Panc1 (cell line): ENCODE results near the gene LINC00632. TPM values are rescaled to one million over a fixed set of nuclear protein-coding genes. Genes with fewer than 3 reads are reported as not detected.

Source experiments
- ATAC-seq: fragments of 200-7000 bp; cut with Tn5 transposase; 2 replicates; pipeline ENCODE4 v1.9.1; 2020; ENCODE audit warnings: mild to moderate bottlenecking, moderate library complexity
- BruUV-seq: library from RNA; stranded (reverse); fragments of 400-500 nt; replicated peaks from 2 replicates; lab custom pipeline; 2021; lab: Mats Ljungman, UMichigan
- CTCF ChIA-PET: fragments of 300-600 bp; sonication (Branson Sonifier 250); formaldehyde crosslinking; loops from one replicate; lab custom pipeline; 2022; ENCODE audit warnings: antibody characterized with exemption; lab: Charles Lee
- POLR2A ChIA-PET: fragments of 300-600 bp; sonication (Branson Sonifier 250); formaldehyde crosslinking; loops from one replicate; lab custom pipeline; 2022; ENCODE audit warnings: antibody characterized with exemption; lab: Charles Lee
- DNase-seq: peaks from one replicate; pipeline ENCODE4 v3.0.0-alpha.2; 2010; ENCODE audit warnings: low read depth, low spot score
- H3K27ac ChIP-seq: 2 replicates; pipeline ENCODE4 v1.5.1; 2011; ENCODE audit warnings: mild to moderate bottlenecking, low read length, inconsistent platforms
- H3K27me3 ChIP-seq: fragments of 200-500 bp; sonication (Bioruptor generic); 2 replicates; pipeline ENCODE4 v1.6.0; 2014; ENCODE audit warnings: low read length, inconsistent platforms; ENCODE audit not compliant: control insufficient read depth, insufficient read depth
- H3K36me3 ChIP-seq: fragments of 200-500 bp; sonication (Bioruptor generic); 2 replicates; pipeline ENCODE4 v1.5.1; 2014; ENCODE audit warnings: inconsistent platforms, mild to moderate bottlenecking, low read length, moderate library complexity; ENCODE audit not compliant: control insufficient read depth, insufficient read depth
- H3K4me1 ChIP-seq: 2 replicates; pipeline ENCODE4 v1.5.1; 2011; ENCODE audit warnings: inconsistent platforms, mild to moderate bottlenecking, low read length, moderate library complexity; ENCODE audit not compliant: control insufficient read depth, insufficient read depth
- H3K4me3 ChIP-seq, 2 experiments: 2 replicates each; pipeline ENCODE4 v1.5.1; 2011 to 2012; ENCODE audit warnings: low read depth in 2 of 2, low read length in 2 of 2, mild to moderate bottlenecking in 2 of 2, inconsistent platforms in 1 of 2, moderate library complexity in 1 of 2
- H3K9me3 ChIP-seq: fragments of 200-500 bp; sonication (Bioruptor generic); 2 replicates; pipeline ENCODE4 v1.5.1; 2014; ENCODE audit warnings: low read depth, mild to moderate bottlenecking, inconsistent platforms, low read length, moderate library complexity; ENCODE audit not compliant: control insufficient read depth, insufficient read depth
- CTCF ChIP-seq: fragments of 450-650 bp; IDR thresholded peaks from 2 replicates; pipeline ENCODE4 v1.5.1; 2017; ENCODE audit warnings: mild to moderate bottlenecking
- POLR2AphosphoS5 ChIP-seq: IDR thresholded peaks from 2 replicates; pipeline ENCODE4 v1.6.1; 2012; ENCODE audit warnings: mild to moderate bottlenecking, low read depth, low read length, moderate library complexity
- SIN3A ChIP-seq: IDR thresholded peaks from 2 replicates; pipeline ENCODE4 v1.6.1; 2012; ENCODE audit warnings: low read depth, mild to moderate bottlenecking, low read length, moderate library complexity, borderline replicate concordance; ENCODE audit not compliant: insufficient read depth
- TCF7L2 ChIP-seq: IDR thresholded peaks from 2 replicates; pipeline ENCODE4 v1.6.1; 2011; ENCODE audit warnings: mild to moderate bottlenecking, low read depth, low read length, inconsistent platforms
- in situ Hi-C: cut with HindIII; loops from 2 replicates; pipeline ENCODE4 v1.10.0; 2016; ENCODE audit warnings: low sequenced_read_pairs, low pct_unique_long_range_greater_than_20kb
- intact Hi-C: fragments of 100-400 bp; cut with micrococcal nuclease; formaldehyde crosslinking; loops from one replicate; pipeline ENCODE4 v1.10.0; 2022; ENCODE audit not compliant: unreplicated experiment
- total RNA-seq: library from RNA; stranded (reverse); gene quantifications from one replicate; pipeline ENCODE4 v1.2.1, GENCODE V29; 2021; ENCODE audit not compliant: unreplicated experiment
- TF ChIP-seq, protein P1 (sequence below), 2 experiments: IDR thresholded peaks; 2 replicates each; pipeline ENCODE4 v1.6.1; 2011 to 2012; ENCODE audit warnings: low read depth in 2 of 2, control low read depth in 1 of 2, low read length in 1 of 2, mild to moderate bottlenecking in 1 of 2, moderate library complexity in 1 of 2; ENCODE audit not compliant: insufficient read depth in 1 of 2

Gene LINC00632
- total RNA-seq, 1 experiment from 2014 or later, result 0.13 TPM

GRCh38 chrX:140804292-140804691 is 94.7 kb downstream of the LINC00632 start:
- H3K4me3 ChIP-seq, result no peak overlapping the region
- BruUV-seq, result no TSS peak
- TF ChIP-seq POLR2AphosphoS5 (no peak), CTCF (no peak), SIN3A (no peak), TCF7L2 (no peak)
- TF ChIP-seq, protein P1, sequence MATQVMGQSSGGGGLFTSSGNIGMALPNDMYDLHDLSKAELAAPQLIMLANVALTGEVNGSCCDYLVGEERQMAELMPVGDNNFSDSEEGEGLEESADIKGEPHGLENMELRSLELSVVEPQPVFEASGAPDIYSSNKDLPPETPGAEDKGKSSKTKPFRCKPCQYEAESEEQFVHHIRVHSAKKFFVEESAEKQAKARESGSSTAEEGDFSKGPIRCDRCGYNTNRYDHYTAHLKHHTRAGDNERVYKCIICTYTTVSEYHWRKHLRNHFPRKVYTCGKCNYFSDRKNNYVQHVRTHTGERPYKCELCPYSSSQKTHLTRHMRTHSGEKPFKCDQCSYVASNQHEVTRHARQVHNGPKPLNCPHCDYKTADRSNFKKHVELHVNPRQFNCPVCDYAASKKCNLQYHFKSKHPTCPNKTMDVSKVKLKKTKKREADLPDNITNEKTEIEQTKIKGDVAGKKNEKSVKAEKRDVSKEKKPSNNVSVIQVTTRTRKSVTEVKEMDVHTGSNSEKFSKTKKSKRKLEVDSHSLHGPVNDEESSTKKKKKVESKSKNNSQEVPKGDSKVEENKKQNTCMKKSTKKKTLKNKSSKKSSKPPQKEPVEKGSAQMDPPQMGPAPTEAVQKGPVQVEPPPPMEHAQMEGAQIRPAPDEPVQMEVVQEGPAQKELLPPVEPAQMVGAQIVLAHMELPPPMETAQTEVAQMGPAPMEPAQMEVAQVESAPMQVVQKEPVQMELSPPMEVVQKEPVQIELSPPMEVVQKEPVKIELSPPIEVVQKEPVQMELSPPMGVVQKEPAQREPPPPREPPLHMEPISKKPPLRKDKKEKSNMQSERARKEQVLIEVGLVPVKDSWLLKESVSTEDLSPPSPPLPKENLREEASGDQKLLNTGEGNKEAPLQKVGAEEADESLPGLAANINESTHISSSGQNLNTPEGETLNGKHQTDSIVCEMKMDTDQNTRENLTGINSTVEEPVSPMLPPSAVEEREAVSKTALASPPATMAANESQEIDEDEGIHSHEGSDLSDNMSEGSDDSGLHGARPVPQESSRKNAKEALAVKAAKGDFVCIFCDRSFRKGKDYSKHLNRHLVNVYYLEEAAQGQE (IDR thresholded peaks at IDR 0.05; ENCODE audit: insufficient read depth in 1 of 2, low read depth in 2 of 2, low read length in 1 of 2), result no peak
- intact Hi-C loops (no loop called here), in situ Hi-C loops (no loop called here)
- no peak overlapping the region for H3K27ac ChIP-seq
- ChIA-PET POLR2A (no interaction called here), CTCF (no interaction called here)
- H3K9me3 ChIP-seq, result no peaks in the 10 kb centered on the region
- no peaks in the 10 kb centered on the region for H3K4me1 ChIP-seq
- no peak for DNase-seq
- ATAC-seq, result no peak
- no peaks in the 10 kb centered on the region for H3K27me3 ChIP-seq
- no peaks in the 10 kb centered on the region for H3K36me3 ChIP-seq

GRCh38 chrX:140815868-140816267 is 106.3 kb downstream of the LINC00632 start:
- Histone ChIP-seq H3K9me3 (0 out of 2 replicates have a peak, but pooled peaks cover 3% of the 10 kb centered on the region), H3K4me1 (no peaks in the 10 kb centered on the region; the same call in 1 of the 2 replicates), H3K27me3 (no peaks in the 10 kb centered on the region), H3K36me3 (no peaks in the 10 kb centered on the region), H3K4me3 (no peak overlapping the region), H3K27ac (no peak overlapping the region)
- no TSS peak for BruUV-seq
- intact Hi-C loops (no loop called here), in situ Hi-C loops (no loop called here)
- POLR2A ChIA-PET, result no interaction called here
- no peak for DNase-seq
- CTCF ChIA-PET, result no interaction called here
- no peak for TF ChIP-seq CTCF
- no peak for TF ChIP-seq SIN3A
- TF ChIP-seq TCF7L2, result no peak
- no peak for TF ChIP-seq POLR2AphosphoS5
- TF ChIP-seq, protein P1 (IDR thresholded peaks at IDR 0.05; ENCODE audit: insufficient read depth in 1 of 2, low read depth in 2 of 2, low read length in 1 of 2), result no peak
- no peak; the same call in 1 of the 2 replicates for ATAC-seq
